AG09319 (cell line): ENCODE results near the gene PREX1.

Experiments
- DNase-seq: peaks from one replicate; pipeline ENCODE4 v3.0.0-alpha.2; 2010; ENCODE audit warnings: low read depth; ENCODE audit errors: extremely low read depth
- TF ChIP-seq, protein P1 (sequence below): IDR thresholded peaks from 2 replicates; pipeline ENCODE4 v1.5.1; 2011; ENCODE audit warnings: low read depth, mild to moderate bottlenecking, inconsistent platforms, low read length, moderate library complexity

PREX1 gene

DNA sequence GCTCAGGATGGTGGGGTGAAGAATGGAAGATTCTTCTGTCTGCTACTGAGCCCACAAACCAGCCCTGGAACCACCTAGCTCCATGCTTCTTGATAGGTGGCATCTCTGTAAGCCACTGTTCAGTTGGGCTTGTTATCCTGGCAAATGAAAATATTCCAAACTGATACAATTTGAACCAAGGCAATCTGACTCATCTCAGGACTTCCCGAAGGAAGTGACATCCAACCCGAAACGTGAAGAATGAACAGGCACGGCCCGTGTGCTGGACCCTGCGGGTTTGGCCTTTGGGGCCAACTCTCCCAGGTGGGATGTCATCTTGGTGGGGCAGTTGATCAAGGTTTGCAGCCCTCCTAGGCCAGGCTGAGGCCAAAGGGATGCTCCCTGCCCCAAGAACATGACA, 160.3 kb downstream of the PREX1 start:
- TF ChIP-seq, protein P1, sequence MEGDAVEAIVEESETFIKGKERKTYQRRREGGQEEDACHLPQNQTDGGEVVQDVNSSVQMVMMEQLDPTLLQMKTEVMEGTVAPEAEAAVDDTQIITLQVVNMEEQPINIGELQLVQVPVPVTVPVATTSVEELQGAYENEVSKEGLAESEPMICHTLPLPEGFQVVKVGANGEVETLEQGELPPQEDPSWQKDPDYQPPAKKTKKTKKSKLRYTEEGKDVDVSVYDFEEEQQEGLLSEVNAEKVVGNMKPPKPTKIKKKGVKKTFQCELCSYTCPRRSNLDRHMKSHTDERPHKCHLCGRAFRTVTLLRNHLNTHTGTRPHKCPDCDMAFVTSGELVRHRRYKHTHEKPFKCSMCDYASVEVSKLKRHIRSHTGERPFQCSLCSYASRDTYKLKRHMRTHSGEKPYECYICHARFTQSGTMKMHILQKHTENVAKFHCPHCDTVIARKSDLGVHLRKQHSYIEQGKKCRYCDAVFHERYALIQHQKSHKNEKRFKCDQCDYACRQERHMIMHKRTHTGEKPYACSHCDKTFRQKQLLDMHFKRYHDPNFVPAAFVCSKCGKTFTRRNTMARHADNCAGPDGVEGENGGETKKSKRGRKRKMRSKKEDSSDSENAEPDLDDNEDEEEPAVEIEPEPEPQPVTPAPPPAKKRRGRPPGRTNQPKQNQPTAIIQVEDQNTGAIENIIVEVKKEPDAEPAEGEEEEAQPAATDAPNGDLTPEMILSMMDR = no peak
- DNase-seq = no peak

DNA sequence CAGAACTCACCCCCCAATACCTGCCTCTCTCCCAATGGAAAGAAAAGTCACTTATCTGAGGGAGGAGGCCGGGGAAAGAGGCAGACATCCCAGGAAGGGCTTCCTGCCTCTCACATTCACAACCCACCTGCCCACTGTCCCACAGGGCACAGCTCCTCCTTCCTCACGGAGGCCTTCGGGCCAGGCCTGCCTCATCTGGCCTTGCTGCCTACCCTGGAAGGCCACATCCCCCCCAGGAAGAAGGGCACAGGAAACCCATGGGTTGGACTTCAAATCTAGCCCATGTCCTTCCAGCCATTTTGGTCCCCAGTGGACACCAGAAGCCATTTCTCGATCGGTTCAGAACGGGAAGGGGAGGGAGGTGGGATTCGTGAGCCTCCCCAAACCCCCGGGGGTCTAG, 162.0 kb downstream of the PREX1 start:
- TF ChIP-seq, protein P1 = no peak
- DNase-seq = no peak

DNA sequence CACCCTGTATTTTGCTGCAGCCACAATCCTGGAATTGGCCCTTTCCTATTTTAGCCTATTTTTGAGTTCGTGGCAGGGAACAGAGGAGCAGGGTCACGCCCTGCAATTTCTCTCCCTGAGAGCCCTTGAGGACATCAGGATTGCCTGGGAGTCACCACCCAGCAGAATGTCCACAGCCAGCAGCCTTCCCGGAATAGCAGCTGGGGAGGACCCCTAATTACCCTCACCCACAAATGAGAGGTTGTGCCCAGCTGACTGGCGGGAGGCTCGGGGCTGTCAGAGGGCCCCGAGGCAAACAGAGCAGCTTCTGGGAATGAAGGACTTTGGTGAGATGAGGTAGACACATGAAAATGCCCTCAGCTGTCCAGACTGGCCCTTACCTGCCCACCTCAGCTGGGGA, 165.1 kb downstream of the PREX1 start:
- DNase-seq = no peak
- TF ChIP-seq, protein P1 = no peak

DNA sequence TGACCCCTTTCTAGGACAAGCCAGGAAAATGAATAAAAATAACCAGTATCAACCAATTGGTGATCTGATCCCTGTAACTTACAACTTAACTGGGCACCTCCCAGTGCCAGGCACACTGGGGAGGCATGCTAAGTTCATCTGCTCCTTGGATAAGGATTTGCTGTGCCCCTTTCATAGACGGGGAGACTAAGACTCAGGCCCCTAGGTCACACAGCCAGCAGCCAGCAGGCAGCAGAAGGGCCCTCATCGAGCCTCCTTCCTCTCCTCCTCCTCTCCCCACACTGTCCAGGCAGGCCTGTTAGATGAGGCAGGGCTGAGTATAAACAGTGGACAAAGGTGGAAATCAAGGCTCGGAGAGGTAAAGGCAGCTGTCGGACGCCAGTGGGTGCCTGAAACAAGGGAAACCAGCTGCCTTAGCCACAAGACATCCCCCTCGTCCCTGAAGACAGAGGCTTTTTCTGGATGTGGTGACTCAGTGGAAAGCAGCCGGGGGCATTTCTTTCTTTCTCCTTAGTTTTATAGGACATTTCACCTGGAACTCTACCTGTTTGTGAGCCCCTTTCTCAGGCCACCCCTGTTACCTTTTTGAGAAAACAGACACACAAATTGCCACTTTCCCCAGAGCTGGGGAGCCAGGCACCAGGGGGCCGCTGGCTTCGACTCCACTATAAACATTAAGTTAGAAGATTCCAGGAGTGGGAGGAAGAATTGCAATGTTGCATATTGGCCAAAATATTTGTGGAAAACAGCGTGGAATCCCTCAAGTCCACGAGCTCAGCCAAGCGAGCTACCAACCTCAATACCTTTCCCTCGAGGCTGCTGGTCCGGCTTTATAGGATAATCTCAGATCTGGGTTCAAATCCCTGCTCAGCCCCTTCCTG, 166.0 kb downstream of the PREX1 start:
- no peak for DNase-seq
- TF ChIP-seq, protein P1 = no peak; the same call in 1 of the 2 replicates

DNA sequence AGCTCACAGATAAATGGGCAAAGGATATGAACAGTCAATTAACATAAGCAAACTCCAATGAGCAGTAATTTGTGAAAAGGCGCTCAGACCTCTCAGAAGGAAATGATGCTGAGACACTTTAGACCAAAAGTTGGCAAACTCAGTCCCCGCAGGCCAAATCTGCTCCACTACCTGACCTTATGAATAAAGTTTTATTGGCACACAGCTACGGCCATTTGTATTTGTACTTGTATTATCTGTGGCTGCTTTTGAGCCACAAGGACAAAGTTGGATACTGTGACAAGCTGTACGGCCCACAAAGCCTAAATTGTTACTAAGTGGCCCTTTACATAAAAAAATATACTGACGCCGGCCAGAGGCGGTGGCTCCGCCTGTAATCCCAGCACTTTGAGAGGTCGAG, 167.0 kb downstream of the PREX1 start:
- no peak for DNase-seq
- TF ChIP-seq, protein P1 = no peak

DNA sequence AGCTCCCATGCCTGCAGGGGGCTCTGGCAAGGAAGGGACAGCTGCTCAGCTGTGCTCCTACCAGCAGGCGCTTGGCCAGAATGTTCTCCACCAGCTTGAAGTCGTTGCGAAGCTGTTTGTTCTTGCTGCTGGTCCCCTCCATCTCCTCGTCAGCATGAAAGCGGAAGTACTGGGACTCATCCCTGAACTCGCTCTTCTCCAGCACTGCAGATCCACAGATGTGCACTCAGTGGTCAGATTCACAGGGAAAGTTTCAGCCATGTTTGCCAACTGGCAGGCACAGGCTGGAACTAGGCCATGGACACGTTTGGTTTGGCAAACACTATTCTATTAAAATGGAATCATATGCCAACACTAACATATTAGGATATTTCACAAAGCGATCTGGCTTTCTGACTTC, 167.9 kb downstream of the PREX1 start:
- DNase-seq = no peak
- TF ChIP-seq, protein P1 = no peak; the same call in 1 of the 2 replicates

DNA sequence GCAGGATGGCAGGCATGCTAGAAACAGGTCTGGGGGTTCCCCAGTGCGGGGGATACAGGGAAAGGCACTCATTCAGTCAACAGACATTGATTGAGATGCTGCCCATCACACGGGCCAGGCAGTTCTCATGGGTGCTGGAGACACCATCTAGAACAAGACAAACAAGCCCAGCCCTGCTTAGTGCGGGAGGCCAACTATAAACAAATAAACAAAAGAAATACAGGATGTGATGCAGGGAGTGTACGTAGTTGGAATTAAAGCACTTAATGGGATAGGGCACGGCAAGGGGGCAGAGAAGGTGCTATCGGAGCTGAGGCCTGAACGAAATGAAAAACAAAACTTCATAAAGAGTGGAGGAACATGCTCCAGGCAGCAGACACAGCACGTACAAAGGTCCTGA, 169.3 kb downstream of the PREX1 start:
- TF ChIP-seq, protein P1 = no peak

More for the DNA sequence above, 169.3 kb downstream of the PREX1 start:
- DNase-seq = no peak
